ENCODE data around the gene RNF17.

GRCh38 chr13:24742294-24742693, 21.7 kb upstream of the RNF17 start:
- TF ChIP-seq CTCF (IDR thresholded peaks at IDR 0.05; ENCODE audit: insufficient read depth, low read depth, low read length) (no peak), EZH2 (IDR thresholded peaks at IDR 0.05; ENCODE audit: insufficient read depth, low read length) (no peak)

Measured in astrocyte (in vitro differentiated cells and primary cell).